Ascending aorta (tissue), 2 donors: ENCODE results near the gene STAG3. TPM values are rescaled to one million over a fixed set of nuclear protein-coding genes. Genes with fewer than 3 reads are reported as not detected.
"Not testable (repeated sequence)": the region's sequence is repeated elsewhere in the genome, so short reads cannot be mapped to it uniquely, and the experiment has no call there.

Experiments
- DNase-seq, 2 donors: peaks; one replicate each; pipeline ENCODE4 v3.0.0-alpha.2; 2019; ENCODE audit warnings: low spot score in 2 of 2
- H3K27ac ChIP-seq, 2 donors: fragments of 200-600 bp; sonication (generic); one replicate each; pipeline ENCODE4 v1.5.1; 2016 to 2017; ENCODE audit warnings: mild to moderate bottlenecking in 1 of 2
- H3K27me3 ChIP-seq: fragments of 200-600 bp; sonication (generic); one replicate; pipeline ENCODE4 v1.5.1; 2017
- H3K36me3 ChIP-seq, 2 donors: fragments of 200-600 bp; sonication (generic); one replicate each; pipeline ENCODE4 v1.5.1; 2016
- H3K4me1 ChIP-seq, 2 donors: fragments of 200-600 bp; sonication (generic); one replicate each; pipeline ENCODE4 v1.5.1; 2016 to 2017; ENCODE audit warnings: mild to moderate bottlenecking in 1 of 2
- H3K4me3 ChIP-seq, 2 donors: fragments of 200-600 bp; sonication (generic); one replicate each; pipeline ENCODE4 v1.5.1; 2016 to 2017; ENCODE audit warnings: mild to moderate bottlenecking in 1 of 2
- H3K9me3 ChIP-seq, 2 donors: fragments of 200-600 bp; sonication (generic); one replicate each; pipeline ENCODE4 v1.5.1; 2016
- CTCF ChIP-seq, 3 experiments: fragments of 200-600 bp in 2 of 3; fragments of 450-650 bp in 1 of 3; sonication (generic) in 2 of 3; IDR thresholded peaks; one replicate each; pipeline ENCODE4 v1.5.1; 2016 to 2019; ENCODE audit warnings: antibody characterized with exemption in 3 of 3, mild to moderate bottlenecking in 1 of 3, moderate library complexity in 1 of 3
- intact Hi-C: fragments of 100-400 bp; cut with DNase I; formaldehyde crosslinking; loops from one replicate; pipeline ENCODE4 v1.15.1; 2023
- total RNA-seq: library from RNA; depleted of rRNA; stranded (reverse); fragments of >200 nt; gene quantifications from one replicate; pipeline ENCODE4 v1.1.0, GENCODE V29; 2016

The STAG3 gene
- total RNA-seq, 1 donor from 2014 or later, result not detected

GRCh38 chr7:100210805-100211204, 33.1 kb downstream of the STAG3 start:
- H3K4me1 ChIP-seq, result no peaks in the 10 kb centered on the region
- H3K9me3 ChIP-seq, result no peaks in the 10 kb centered on the region
- no peak overlapping the region for H3K4me3 ChIP-seq
- intact Hi-C loops, result no loop called here
- no peak overlapping the region for H3K27ac ChIP-seq
- TF ChIP-seq CTCF (IDR thresholded peaks at IDR 0.05), result no peak
- no peak for DNase-seq
- H3K36me3 ChIP-seq, result no peaks in the 10 kb centered on the region
- no peaks in the 10 kb centered on the region for H3K27me3 ChIP-seq

DNA sequence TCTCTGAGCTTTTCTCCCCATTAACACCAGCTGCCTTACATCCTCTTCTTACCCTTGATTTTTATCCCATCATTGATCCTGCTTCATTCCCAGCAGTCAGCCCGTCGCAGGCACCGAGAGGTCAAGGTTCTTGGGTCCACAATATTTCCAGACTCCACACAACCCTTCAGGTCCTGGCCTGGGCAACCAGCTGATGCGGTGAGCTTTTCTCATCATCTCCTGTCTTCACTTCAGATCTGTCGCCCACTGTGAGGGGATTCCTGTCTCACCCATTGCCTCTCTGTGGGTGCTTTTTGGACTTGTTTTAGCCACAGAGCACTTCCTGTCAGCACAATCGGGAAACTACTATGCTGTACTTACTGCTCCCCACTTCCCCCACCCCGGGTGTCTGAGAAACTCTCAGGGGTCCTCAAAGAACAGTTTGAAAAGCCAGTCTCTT, 33.6 kb downstream of the STAG3 start:
- DNase-seq, result no peak
- Histone ChIP-seq H3K4me1 (no peaks in the 10 kb centered on the region), H3K27ac (no peak overlapping the region), H3K36me3 (no peaks in the 10 kb centered on the region), H3K27me3 (no peaks in the 10 kb centered on the region), H3K4me3 (no peak overlapping the region), H3K9me3 (no peaks in the 10 kb centered on the region)
- no peak for TF ChIP-seq CTCF (IDR thresholded peaks at IDR 0.05)
- intact Hi-C loops, result no loop called here

DNA sequence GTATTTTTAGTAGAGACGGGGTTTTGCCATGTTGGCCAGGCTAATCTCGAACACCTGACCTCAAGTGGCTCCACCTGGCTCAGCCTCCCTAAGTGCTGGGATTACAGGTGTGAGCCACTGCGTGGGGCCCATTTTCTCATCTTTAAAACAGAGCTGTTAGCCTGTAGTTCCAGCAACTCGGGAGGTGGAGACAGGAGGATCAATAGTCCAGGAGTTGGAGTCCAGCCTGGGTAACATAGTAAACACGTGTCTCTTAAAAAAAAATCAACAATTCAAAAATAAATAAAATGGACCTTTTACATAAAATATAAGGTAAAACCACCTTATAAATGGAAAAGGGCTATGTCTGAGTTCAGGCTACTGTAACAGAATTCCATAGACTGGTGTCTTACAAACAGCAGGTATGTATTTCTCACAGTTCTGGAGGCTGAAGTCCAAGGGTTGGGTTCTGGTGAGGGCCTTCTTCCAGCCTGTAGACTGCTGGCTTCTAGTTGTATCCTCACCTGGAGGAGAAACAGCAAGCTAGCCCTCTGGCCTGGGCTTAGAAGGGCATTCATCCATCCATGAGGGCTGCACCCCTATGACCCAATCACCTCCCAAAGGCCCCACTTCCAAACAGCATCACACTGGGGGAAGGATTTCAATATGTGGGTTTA, 35.0 kb downstream of the STAG3 start:
- Histone ChIP-seq H3K9me3 (no peaks in the 10 kb centered on the region), H3K4me3 (no peak overlapping the region), H3K4me1 (no peaks in the 10 kb centered on the region), H3K36me3 (no peaks in the 10 kb centered on the region), H3K27me3 (no peaks in the 10 kb centered on the region), H3K27ac (no peak overlapping the region)
- DNase-seq, result no peak
- no peak for TF ChIP-seq CTCF (IDR thresholded peaks at IDR 0.05)
- intact Hi-C loops, result no loop called here

DNA sequence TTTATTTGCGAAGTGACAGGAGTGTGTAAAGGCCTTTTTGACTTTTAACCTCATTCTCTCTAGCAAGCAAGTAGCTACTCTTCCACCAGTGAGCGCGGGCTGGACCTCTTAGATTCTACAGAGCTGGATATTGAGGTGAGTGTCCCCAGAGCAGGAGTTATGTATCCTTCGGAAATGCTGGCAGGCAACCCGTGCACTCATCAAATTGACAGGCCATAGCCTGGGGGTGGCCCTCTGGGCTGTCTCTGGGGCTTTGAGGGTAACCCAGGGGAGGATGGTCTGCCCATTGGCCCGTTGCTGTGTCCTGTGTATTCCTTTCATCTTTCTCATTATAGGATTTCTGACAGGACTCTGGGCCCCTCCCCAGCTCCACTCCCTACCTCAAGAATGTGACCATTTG, 36.0 kb downstream of the STAG3 start:
- intact Hi-C loops, result no loop called here
- Histone ChIP-seq H3K4me1 (no peaks in the 10 kb centered on the region), H3K9me3 (no peaks in the 10 kb centered on the region), H3K36me3 (no peaks in the 10 kb centered on the region), H3K27me3 (no peaks in the 10 kb centered on the region), H3K27ac (no peak overlapping the region), H3K4me3 (no peak overlapping the region)
- TF ChIP-seq CTCF (IDR thresholded peaks at IDR 0.05), result no peak
- no peak for DNase-seq

DNA sequence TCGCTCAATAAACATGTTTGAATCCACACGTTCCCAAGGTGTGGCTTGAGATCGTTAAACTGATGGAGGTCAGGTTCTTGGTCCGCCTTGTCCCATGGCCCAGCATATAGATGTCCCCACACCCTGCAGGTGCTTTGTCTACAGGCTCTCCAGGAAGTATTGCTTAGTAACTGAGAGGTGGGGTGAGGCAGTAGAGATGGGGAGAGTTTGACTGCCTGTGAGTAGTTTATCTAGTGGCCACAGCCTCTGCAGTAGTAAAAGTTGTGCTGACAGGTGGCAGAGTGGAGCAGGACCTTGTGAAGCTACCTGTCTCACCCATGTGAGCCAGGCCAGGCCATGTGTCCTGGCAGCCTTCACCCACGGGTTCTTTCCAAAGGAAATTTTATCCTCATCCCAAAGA, 36.6 kb downstream of the STAG3 start:
- intact Hi-C loops, DNase-seq, H3K36me3 ChIP-seq, H3K4me3 ChIP-seq, H3K27me3 ChIP-seq, H3K27ac ChIP-seq, H3K4me1 ChIP-seq, H3K9me3 ChIP-seq: not testable (repeated sequence)

GRCh38 chr7:100215895-100216294, 38.2 kb downstream of the STAG3 start:
- Histone ChIP-seq H3K36me3 (peaks cover 0 to under 1% of the 10 kb centered on the region in 2 donors), H3K4me3 (no peak overlapping the region), H3K9me3 (no peaks in the 10 kb centered on the region), H3K27ac (no peak overlapping the region), H3K4me1 (no peaks in the 10 kb centered on the region), H3K27me3 (no peaks in the 10 kb centered on the region)
- intact Hi-C loops, result loop anchor here (5.0 kb wide), 1 partner anchor 84 kb away; no protein-coding TSS in a partner anchor
- TF ChIP-seq CTCF (IDR thresholded peaks at IDR 0.05), result no peak
- DNase-seq, result no peak
